Stimulated activated memory B cell treated with anti-CD40 and anti-IgM and Interleukin-4, amounts not matched to agents 10 μg/mL and 1 μg/mL and 100 μg/mL, for 72 hours (primary cell): ENCODE results near the gene ZBTB46.

Experiments used
- ATAC-seq: fragments of 150-1000 bp; cut with Tn5 transposase; 2 replicates; pipeline ENCODE4 v1.10.0; 2021
- H3K27ac Mint-ChIP-seq: one replicate; pipeline ENCODE4 v1.8.0; 2022; ENCODE audit warnings: mild to moderate bottlenecking, mixed read lengths
- H3K27me3 Mint-ChIP-seq: one replicate; pipeline ENCODE4 v1.8.0; 2022; ENCODE audit warnings: mixed read lengths
- H3K36me3 Mint-ChIP-seq: one replicate; pipeline ENCODE4 v1.8.0; 2022; ENCODE audit warnings: mixed read lengths
- H3K4me1 Mint-ChIP-seq: one replicate; pipeline ENCODE4 v1.8.0; 2022; ENCODE audit warnings: mixed read lengths
- H3K4me3 Mint-ChIP-seq: one replicate; pipeline ENCODE4 v1.8.0; 2022; ENCODE audit warnings: mild to moderate bottlenecking, moderate library complexity, mixed read lengths
- H3K9me3 Mint-ChIP-seq: one replicate; pipeline ENCODE4 v1.8.0; 2022; ENCODE audit warnings: mixed read lengths

Gene ZBTB46

GRCh38 chr20:63835021-63835858 is 4.2 kb upstream of the ZBTB46 start:
- H3K4me1 Mint-ChIP-seq: peaks cover 14% of the 10 kb centered on the region
- no peak overlapping the region for H3K27ac Mint-ChIP-seq
- no peaks in the 10 kb centered on the region for H3K36me3 Mint-ChIP-seq
- H3K9me3 Mint-ChIP-seq: no peaks in the 10 kb centered on the region
- peaks cover 64% of the 10 kb centered on the region for H3K27me3 Mint-ChIP-seq
- no peak overlapping the region for H3K4me3 Mint-ChIP-seq
- no peak for ATAC-seq

- Mint-ChIP-seq H3K9me3 (no peaks in the 10 kb centered on the region), H3K27ac (no peak overlapping the region), H3K36me3 (no peaks in the 10 kb centered on the region), H3K4me1 (peaks cover 19% of the 10 kb centered on the region), H3K27me3 (peaks cover 64% of the 10 kb centered on the region), H3K4me3 (no peak overlapping the region)
- no peak for ATAC-seq
These were observed 3.4 kb upstream of the ZBTB46 start for GRCh38 chr20:63834491-63834880.

- H3K27me3 Mint-ChIP-seq: peaks cover 68% of the 10 kb centered on the region
- no peaks in the 10 kb centered on the region for H3K9me3 Mint-ChIP-seq
- no peak overlapping the region for H3K4me3 Mint-ChIP-seq
- no peaks in the 10 kb centered on the region for H3K36me3 Mint-ChIP-seq
- ATAC-seq: no peak
- no peak overlapping the region for H3K27ac Mint-ChIP-seq
- H3K4me1 Mint-ChIP-seq: peaks cover 23% of the 10 kb centered on the region
These were observed 2.9 kb upstream of the ZBTB46 start for GRCh38 chr20:63833776-63834490.

- no peaks in the 10 kb centered on the region for H3K9me3 Mint-ChIP-seq
- H3K4me1 Mint-ChIP-seq: peaks cover 16% of the 10 kb centered on the region
- no peak overlapping the region for H3K27ac Mint-ChIP-seq
- peaks cover 67% of the 10 kb centered on the region for H3K27me3 Mint-ChIP-seq
- H3K4me3 Mint-ChIP-seq: peak overlapping the region; percentile 39
- ATAC-seq: no peak
- H3K36me3 Mint-ChIP-seq: no peaks in the 10 kb centered on the region
These were observed 1.1 kb upstream of the ZBTB46 start for GRCh38 chr20:63831993-63832686.

- H3K9me3 Mint-ChIP-seq: no peaks in the 10 kb centered on the region
- no peak overlapping the region for H3K4me3 Mint-ChIP-seq
- H3K27me3 Mint-ChIP-seq: peaks cover 67% of the 10 kb centered on the region
- no peaks in the 10 kb centered on the region for H3K36me3 Mint-ChIP-seq
- ATAC-seq: no peak
- no peak overlapping the region for H3K27ac Mint-ChIP-seq
- peaks cover 13% of the 10 kb centered on the region for H3K4me1 Mint-ChIP-seq
These were observed 555 bp upstream of the ZBTB46 start for GRCh38 chr20:63831646-63831992.

- Mint-ChIP-seq H3K4me1 (peaks cover 13% of the 10 kb centered on the region), H3K9me3 (no peaks in the 10 kb centered on the region)
These were observed 874 bp downstream of the ZBTB46 start for GRCh38 chr20:63829945-63830835.

GRCh38 chr20:63829603-63829944 is 1.5 kb downstream of the ZBTB46 start:
- H3K4me1 Mint-ChIP-seq: peaks cover 13% of the 10 kb centered on the region
- peak overlapping the region; percentile 17 for H3K27ac Mint-ChIP-seq
- no peaks in the 10 kb centered on the region for H3K9me3 Mint-ChIP-seq
- ATAC-seq: no peak
- H3K36me3 Mint-ChIP-seq: no peaks in the 10 kb centered on the region
- peaks cover 79% of the 10 kb centered on the region for H3K27me3 Mint-ChIP-seq
- H3K4me3 Mint-ChIP-seq: peak overlapping the region; percentile 83

More at GRCh38 chr20:63829945-63830835, 874 bp downstream of the ZBTB46 start:
- peak overlapping the region; percentile 17 for H3K27ac Mint-ChIP-seq
- peak; percentile 9 for ATAC-seq
- no peaks in the 10 kb centered on the region for H3K36me3 Mint-ChIP-seq
- H3K4me3 Mint-ChIP-seq: peak overlapping the region; percentile 83
- peaks cover 74% of the 10 kb centered on the region for H3K27me3 Mint-ChIP-seq

- Mint-ChIP-seq H3K4me1 (peaks cover 13% of the 10 kb centered on the region), H3K36me3 (no peaks in the 10 kb centered on the region), H3K9me3 (no peaks in the 10 kb centered on the region), H3K27me3 (peaks cover 79% of the 10 kb centered on the region), H3K4me3 (no peak overlapping the region), H3K27ac (no peak overlapping the region)
- ATAC-seq: no peak
These were observed 2.1 kb downstream of the ZBTB46 start for GRCh38 chr20:63828951-63829350.

- H3K27me3 Mint-ChIP-seq: peaks cover 79% of the 10 kb centered on the region
- H3K36me3 Mint-ChIP-seq: no peaks in the 10 kb centered on the region
- no peak for ATAC-seq
- H3K4me3 Mint-ChIP-seq: no peak overlapping the region
- no peak overlapping the region for H3K27ac Mint-ChIP-seq
- no peaks in the 10 kb centered on the region for H3K9me3 Mint-ChIP-seq
- peaks cover 13% of the 10 kb centered on the region for H3K4me1 Mint-ChIP-seq
These were observed 2.5 kb downstream of the ZBTB46 start for GRCh38 chr20:63828545-63828944.

- Mint-ChIP-seq H3K4me3 (no peak overlapping the region), H3K27me3 (peaks cover 76% of the 10 kb centered on the region), H3K9me3 (no peaks in the 10 kb centered on the region)
These were observed 2.9 kb downstream of the ZBTB46 start for GRCh38 chr20:63828124-63828523.

GRCh38 chr20:63826753-63827152 is 4.3 kb downstream of the ZBTB46 start:
- Mint-ChIP-seq H3K27me3 (peaks cover 80% of the 10 kb centered on the region), H3K36me3 (no peaks in the 10 kb centered on the region), H3K9me3 (no peaks in the 10 kb centered on the region), H3K27ac (no peak overlapping the region), H3K4me3 (no peak overlapping the region), H3K4me1 (peaks cover 13% of the 10 kb centered on the region)
- ATAC-seq: no peak

More at GRCh38 chr20:63828124-63828523, 2.9 kb downstream of the ZBTB46 start:
- ATAC-seq: no peak
- peaks cover 13% of the 10 kb centered on the region for H3K4me1 Mint-ChIP-seq
- no peaks in the 10 kb centered on the region for H3K36me3 Mint-ChIP-seq
- no peak overlapping the region for H3K27ac Mint-ChIP-seq

- Mint-ChIP-seq H3K27ac (no peak overlapping the region), H3K36me3 (no peaks in the 10 kb centered on the region), H3K9me3 (no peaks in the 10 kb centered on the region), H3K27me3 (peaks cover 83% of the 10 kb centered on the region), H3K4me3 (no peak overlapping the region), H3K4me1 (peaks cover 13% of the 10 kb centered on the region)
- ATAC-seq: no peak
These were observed 5.5 kb downstream of the ZBTB46 start for GRCh38 chr20:63825331-63826118.

GRCh38 chr20:63823691-63824311 is 7.3 kb downstream of the ZBTB46 start:
- H3K4me1 Mint-ChIP-seq: no peaks in the 10 kb centered on the region
- ATAC-seq: no peak
- peaks cover 67% of the 10 kb centered on the region for H3K27me3 Mint-ChIP-seq
- H3K9me3 Mint-ChIP-seq: no peaks in the 10 kb centered on the region
- no peaks in the 10 kb centered on the region for H3K36me3 Mint-ChIP-seq
- no peak overlapping the region for H3K4me3 Mint-ChIP-seq
- no peak overlapping the region for H3K27ac Mint-ChIP-seq

- no peak overlapping the region for H3K4me3 Mint-ChIP-seq
- no peak for ATAC-seq
- no peaks in the 10 kb centered on the region for H3K9me3 Mint-ChIP-seq
- H3K27ac Mint-ChIP-seq: no peak overlapping the region
- H3K27me3 Mint-ChIP-seq: peaks cover 57% of the 10 kb centered on the region
- H3K36me3 Mint-ChIP-seq: no peaks in the 10 kb centered on the region
- H3K4me1 Mint-ChIP-seq: no peaks in the 10 kb centered on the region
These were observed 8.8 kb downstream of the ZBTB46 start for GRCh38 chr20:63822276-63822696.
